ENCODE data around the gene ENPP1.
A peak's percentile ranks its signal among the peaks of the same experiment; 100 is the strongest.

Gene ENPP1

GRCh38 chr6:131911951-131912350 lies 104.1 kb downstream of the ENPP1 start:
- no peak overlapping the region for H3K4me3 ChIP-seq (ENCODE audit: low read depth, low read length)
- ChIA-PET CTCF (interaction anchor here (0.7 to 9.9 kb wide), 9 partner anchors 11 to 367 kb away, joined by 3 to 188 read pairs (median 5); no protein-coding TSS in a partner anchor), POLR2A (no interaction called here)
- H3K4me1 ChIP-seq (ENCODE audit: control insufficient read depth, insufficient read depth, low read length) = no peaks in the 10 kb centered on the region
- H3K27ac ChIP-seq (ENCODE audit: extremely low read depth, low read depth, low read length) = no peak overlapping the region
- no peak for TF ChIP-seq ZNF488 (tag by site-specific recombination; IDR thresholded peaks at IDR 0.05)
- no peak for TF ChIP-seq ZNF624 (tag by site-specific recombination; IDR thresholded peaks at IDR 0.05)
- TF ChIP-seq ZNF776 (tag by site-specific recombination; IDR thresholded peaks at IDR 0.05; ENCODE audit: borderline replicate concordance) = no peak
- no peak for TF ChIP-seq ZNF324 (tag by site-specific recombination; IDR thresholded peaks at IDR 0.05)
- TF ChIP-seq ZNF610 (tag by site-specific recombination; IDR thresholded peaks at IDR 0.05; ENCODE audit: borderline replicate concordance) = no peak
- TF ChIP-seq KLF17 (tag by site-specific recombination; IDR thresholded peaks at IDR 0.05) = no peak
- TF ChIP-seq PRDM4 (tag by site-specific recombination; IDR thresholded peaks at IDR 0.05) = no peak
- no peak for TF ChIP-seq GFI1B (tag by site-specific recombination; IDR thresholded peaks at IDR 0.05)
- TF ChIP-seq ZBTB7A (tag by site-specific recombination; IDR thresholded peaks at IDR 0.05; ENCODE audit: low read depth) = no peak
- TF ChIP-seq ZNF140 (tag by site-specific recombination; IDR thresholded peaks at IDR 0.05) = no peak
- no peak for TF ChIP-seq ZXDB (tag by site-specific recombination; IDR thresholded peaks at IDR 0.05)
- TF ChIP-seq ZNF23 (tag by site-specific recombination; IDR thresholded peaks at IDR 0.05; ENCODE audit: borderline replicate concordance) = no peak
- H3K9me3 ChIP-seq (ENCODE audit: control insufficient read depth, insufficient read depth, low read depth, low read length) = no peaks in the 10 kb centered on the region
- H3K36me3 ChIP-seq (ENCODE audit: control insufficient read depth in 2 of 2, insufficient read depth in 1 of 2, low read length in 2 of 2) = no peaks in the 10 kb centered on the region

GRCh38 chr6:131914234-131914633 lies 106.4 kb downstream of the ENPP1 start:
- Histone ChIP-seq H3K27ac (ENCODE audit: extremely low read depth, low read depth, low read length) (no peak overlapping the region), H3K36me3 (ENCODE audit: control insufficient read depth in 2 of 2, insufficient read depth in 1 of 2, low read length in 2 of 2) (no peaks in the 10 kb centered on the region), H3K4me1 (ENCODE audit: control insufficient read depth, insufficient read depth, low read length) (no peaks in the 10 kb centered on the region), H3K9me3 (ENCODE audit: control insufficient read depth, insufficient read depth, low read depth, low read length) (no peaks in the 10 kb centered on the region), H3K4me3 (ENCODE audit: low read depth, low read length) (no peak overlapping the region)
- CTCF ChIA-PET = interaction anchor here (0.6 to 9.9 kb wide), 40 partner anchors 10 to 1978 kb away, joined by 3 to 188 read pairs (median 6); no protein-coding TSS in a partner anchor
- POLR2A ChIA-PET = no interaction called here
- no peak for TF ChIP-seq ZNF501 (tag by site-specific recombination; IDR thresholded peaks at IDR 0.05)

GRCh38 chr6:131914967-131915751 lies 107.3 kb downstream of the ENPP1 start:
- Histone ChIP-seq H3K9me3 (ENCODE audit: control insufficient read depth, insufficient read depth, low read depth, low read length) (no peaks in the 10 kb centered on the region), H3K4me1 (ENCODE audit: control insufficient read depth, insufficient read depth, low read length) (no peaks in the 10 kb centered on the region), H3K36me3 (ENCODE audit: control insufficient read depth in 2 of 2, insufficient read depth in 1 of 2, low read length in 2 of 2) (no peaks in the 10 kb centered on the region), H3K27ac (ENCODE audit: extremely low read depth, low read depth, low read length) (no peak overlapping the region), H3K4me3 (ENCODE audit: low read depth, low read length) (no peak overlapping the region)
- TF ChIP-seq ZNF350 (tag by site-specific recombination; IDR thresholded peaks at IDR 0.05) = 0 out of 2 replicates have a peak, but pooled peaks have one; percentile 18
- TF ChIP-seq ZNF311 (tag by site-specific recombination; IDR thresholded peaks at IDR 0.05; ENCODE audit: borderline replicate concordance) = no peak
- TF ChIP-seq ZNF473 (tag by site-specific recombination; IDR thresholded peaks at IDR 0.05) = no peak
- TF ChIP-seq ZNF660 (tag by site-specific recombination; IDR thresholded peaks at IDR 0.05) = 0 out of 2 replicates have a peak, but pooled peaks have one; percentile 50
- TF ChIP-seq ZSCAN5A (tag by site-specific recombination; IDR thresholded peaks at IDR 0.05) = no peak
- TF ChIP-seq ZNF654 (tag by site-specific recombination; IDR thresholded peaks at IDR 0.05; ENCODE audit: low read depth) = peak; percentile 96
- peak; percentile 72 for TF ChIP-seq CTCF (tag by site-specific recombination; IDR thresholded peaks at IDR 0.05)
- POLR2A ChIA-PET = no interaction called here
- CTCF ChIA-PET = interaction anchor here (0.6 to 9.9 kb wide), 93 partner anchors 9 to 1977 kb away, joined by 3 to 188 read pairs (median 4); partner anchors contain the start of gene MED23

All from HEK293 (cell line).